ENCODE data around the gene TEAD3.

DNA sequence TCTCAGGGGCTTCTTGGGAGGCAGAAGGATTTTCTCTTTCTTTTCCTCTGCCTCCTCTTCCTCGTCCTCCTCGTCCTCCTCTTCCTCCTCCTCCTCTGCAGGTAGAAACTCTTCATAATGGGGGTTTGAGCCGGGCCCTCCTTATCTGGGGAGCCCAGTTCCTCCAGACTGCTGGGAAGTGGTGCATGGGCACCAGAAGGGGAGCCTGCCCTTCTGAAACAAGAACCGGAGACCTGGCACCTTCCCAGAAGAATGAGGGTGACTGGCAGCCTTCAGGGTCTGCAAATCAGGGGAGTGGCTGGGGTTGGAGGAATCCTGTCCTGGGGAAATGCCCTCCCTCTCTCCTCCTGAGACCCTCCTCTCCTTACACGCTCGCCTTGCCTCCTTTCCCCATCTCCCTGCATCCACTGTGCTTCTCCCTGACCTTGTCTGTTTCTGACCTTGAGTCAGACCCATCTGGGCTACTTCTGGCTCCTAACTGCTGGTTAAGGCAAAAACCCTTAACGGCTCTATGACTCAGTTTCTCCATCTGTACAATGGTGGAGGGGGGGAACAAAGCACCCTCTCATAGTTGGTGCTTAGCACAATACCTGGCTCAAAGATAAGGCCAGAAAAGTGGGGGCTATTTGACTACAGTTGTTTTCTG, 14.2 kb upstream of the TEAD3 start:
- TF ChIP-seq POLR2AphosphoS5 (IDR thresholded peaks at IDR 0.05) (no peak), POLR2A (IDR thresholded peaks at IDR 0.05) (no peak)
